Tibial nerve (tissue), 3 donors: ENCODE data around the gene SHISA7.

Source experiments
- POLR2A ChIP-seq, 2 donors: fragments of 450-650 bp; IDR thresholded peaks; one replicate each; pipeline ENCODE4 v1.6.1; 2017; ENCODE audit warnings: antibody characterized with exemption in 2 of 2, mild to moderate bottlenecking in 2 of 2, moderate library complexity in 2 of 2
- TF ChIP-seq, protein P1 (sequence below), 5 experiments: fragments of 200-600 bp in 3 of 5; fragments of 450-650 bp in 2 of 5; sonication (generic) in 3 of 5; IDR thresholded peaks; one replicate each; pipeline ENCODE4 v1.5.1; 2016 to 2019; ENCODE audit warnings: antibody characterized with exemption in 5 of 5, mild to moderate bottlenecking in 3 of 5, moderate library complexity in 2 of 5

DNA sequence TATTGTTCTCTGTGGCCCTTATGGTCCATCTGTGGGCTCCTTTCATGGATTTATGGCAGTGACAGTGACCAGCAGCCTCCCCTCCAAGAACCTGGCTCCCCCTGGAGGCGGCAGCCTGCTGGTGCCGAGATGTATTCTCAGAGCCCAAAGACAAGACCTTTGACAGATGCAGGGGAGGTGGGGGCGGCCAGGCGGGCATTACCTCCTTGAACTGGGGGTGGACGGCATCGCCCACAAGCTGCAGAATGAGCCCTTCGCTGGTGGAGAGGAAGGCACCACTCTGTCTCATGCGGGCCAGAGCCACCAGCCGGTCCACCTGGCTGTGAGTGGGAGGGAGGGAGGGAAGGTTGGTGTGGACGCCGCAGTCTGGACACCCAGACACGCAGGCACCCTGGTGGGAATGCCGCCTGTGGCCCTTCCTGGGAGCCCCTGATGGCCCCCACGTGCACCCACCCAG lies 11.7 kb upstream of the SHISA7 start:
- TF ChIP-seq, protein P1, sequence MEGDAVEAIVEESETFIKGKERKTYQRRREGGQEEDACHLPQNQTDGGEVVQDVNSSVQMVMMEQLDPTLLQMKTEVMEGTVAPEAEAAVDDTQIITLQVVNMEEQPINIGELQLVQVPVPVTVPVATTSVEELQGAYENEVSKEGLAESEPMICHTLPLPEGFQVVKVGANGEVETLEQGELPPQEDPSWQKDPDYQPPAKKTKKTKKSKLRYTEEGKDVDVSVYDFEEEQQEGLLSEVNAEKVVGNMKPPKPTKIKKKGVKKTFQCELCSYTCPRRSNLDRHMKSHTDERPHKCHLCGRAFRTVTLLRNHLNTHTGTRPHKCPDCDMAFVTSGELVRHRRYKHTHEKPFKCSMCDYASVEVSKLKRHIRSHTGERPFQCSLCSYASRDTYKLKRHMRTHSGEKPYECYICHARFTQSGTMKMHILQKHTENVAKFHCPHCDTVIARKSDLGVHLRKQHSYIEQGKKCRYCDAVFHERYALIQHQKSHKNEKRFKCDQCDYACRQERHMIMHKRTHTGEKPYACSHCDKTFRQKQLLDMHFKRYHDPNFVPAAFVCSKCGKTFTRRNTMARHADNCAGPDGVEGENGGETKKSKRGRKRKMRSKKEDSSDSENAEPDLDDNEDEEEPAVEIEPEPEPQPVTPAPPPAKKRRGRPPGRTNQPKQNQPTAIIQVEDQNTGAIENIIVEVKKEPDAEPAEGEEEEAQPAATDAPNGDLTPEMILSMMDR (IDR thresholded peaks at IDR 0.05): peak; percentile 44 to 65 (median 47)
- TF ChIP-seq POLR2A (IDR thresholded peaks at IDR 0.05): no peak
